Activated CD8-positive, alpha-beta T cell treated with anti-CD3 and anti-CD28 coated beads for 36 hours (primary cell): ENCODE measurements around the gene NKG7. TPM values are rescaled to one million over a fixed set of nuclear protein-coding genes. Genes with fewer than 3 reads are reported as not detected.
A peak's percentile ranks its signal among the peaks of the same experiment; 100 is the strongest.
"Not testable (repeated sequence)": the region's sequence is repeated elsewhere in the genome, so short reads cannot be mapped to it uniquely, and the experiment has no call there.

Experiments used
- ATAC-seq: fragments of 200-7000 bp; cut with Tn5 transposase; one replicate; pipeline ENCODE4 v1.10.0; 2021; ENCODE audit warnings: mild to moderate bottlenecking, moderate library complexity
- CTCF ChIA-PET: fragments of 350-600 bp; sonication (Branson Sonifier 250); formaldehyde crosslinking; loops from one replicate; lab custom pipeline; 2021; ENCODE audit warnings: antibody characterized with exemption; lab: Charles Lee
- POLR2A ChIA-PET: fragments of 350-600 bp; sonication (Branson Sonifier 250); formaldehyde crosslinking; loops from one replicate; lab custom pipeline; 2021; ENCODE audit warnings: antibody characterized with exemption; lab: Charles Lee
- DNase-seq: peaks from one replicate; pipeline ENCODE4 v3.0.0-alpha.2; 2020
- H3K27ac Mint-ChIP-seq: one replicate; pipeline ENCODE4 v1.8.0; 2021; ENCODE audit warnings: mild to moderate bottlenecking, mixed read lengths
- H3K27me3 Mint-ChIP-seq: one replicate; pipeline ENCODE4 v1.8.0; 2021; ENCODE audit warnings: mixed read lengths
- H3K36me3 Mint-ChIP-seq: one replicate; pipeline ENCODE4 v1.8.0; 2021; ENCODE audit warnings: low read depth, mixed read lengths
- H3K4me1 Mint-ChIP-seq: one replicate; pipeline ENCODE4 v1.8.0; 2021; ENCODE audit warnings: low read depth, mixed read lengths
- H3K4me3 Mint-ChIP-seq: one replicate; pipeline ENCODE4 v1.8.0; 2021; ENCODE audit warnings: mild to moderate bottlenecking, moderate library complexity, mixed read lengths
- H3K9me3 Mint-ChIP-seq: one replicate; pipeline ENCODE4 v1.8.0; 2021; ENCODE audit warnings: mixed read lengths
- intact Hi-C: fragments of 100-400 bp; cut with micrococcal nuclease; formaldehyde crosslinking; loops from one replicate; pipeline ENCODE4 v1.10.0; 2022
- total RNA-seq, 2 experiments: library from RNA; stranded (reverse); gene quantifications; one replicate each; pipeline ENCODE4 v1.2.3, GENCODE V29; 2021
- TF ChIP-seq, protein P1 (sequence below): fragments of 200-600 bp; IDR thresholded peaks from one replicate; pipeline ENCODE4 v1.8.0; 2022; ENCODE audit warnings: antibody characterized with exemption, mild to moderate bottlenecking

NKG7 gene, protein sequence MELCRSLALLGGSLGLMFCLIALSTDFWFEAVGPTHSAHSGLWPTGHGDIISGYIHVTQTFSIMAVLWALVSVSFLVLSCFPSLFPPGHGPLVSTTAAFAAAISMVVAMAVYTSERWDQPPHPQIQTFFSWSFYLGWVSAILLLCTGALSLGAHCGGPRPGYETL
- total RNA-seq: 100 to 1,000 TPM; 258 to 283 TPM

DNA sequence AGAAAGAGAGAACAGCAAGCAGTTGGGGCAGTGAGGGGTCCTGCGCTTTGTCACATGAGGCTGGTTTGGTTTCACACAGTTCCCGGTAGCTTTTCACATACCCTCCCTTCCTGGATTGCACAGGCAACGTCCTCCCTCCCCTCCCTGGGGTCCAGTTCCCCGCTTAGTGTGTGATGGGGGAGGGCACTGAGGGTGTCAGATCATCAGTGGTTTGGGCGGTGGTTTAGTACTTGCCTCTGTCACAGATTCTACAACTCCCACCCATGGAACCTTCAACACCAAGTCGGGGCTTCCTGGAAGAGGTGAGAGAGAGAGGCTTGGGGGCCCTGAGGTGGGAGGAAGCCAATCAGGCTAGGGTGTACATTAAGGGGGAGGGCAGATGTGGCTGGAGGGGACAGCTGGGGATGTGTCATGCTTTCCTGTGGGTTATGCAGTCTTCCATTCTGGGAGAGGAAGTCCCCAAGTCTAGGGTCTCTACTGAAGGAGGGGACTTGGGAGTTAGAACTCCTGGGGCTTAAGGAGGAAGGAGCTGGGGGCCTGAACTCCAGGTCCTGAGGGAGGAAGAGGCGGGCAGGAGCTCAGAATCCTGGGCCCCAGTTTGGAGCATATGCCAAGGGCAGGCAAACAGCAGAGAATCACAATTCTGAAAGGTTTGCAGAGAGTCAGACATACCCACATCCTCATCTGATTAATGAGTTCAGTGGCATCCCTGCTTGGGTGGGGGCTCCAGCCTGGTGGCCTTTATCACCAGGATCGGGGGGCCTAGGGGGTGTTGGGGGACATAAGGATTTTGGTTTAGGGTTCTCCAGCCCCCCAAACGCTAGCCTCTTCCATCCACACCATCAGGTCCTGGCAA lies at the start of gene NKG7:
TSS of gene NKG7 (minus strand) at position 6 of the 856 bp plus-strand sequence. CDS start 119 bp downstream, outside the sequence.
- peaks cover 3% of the 10 kb centered on the region for H3K9me3 Mint-ChIP-seq
- H3K27ac Mint-ChIP-seq: peak within 1 kb of the TSS; percentile 94
- H3K36me3 Mint-ChIP-seq: peaks cover 37% of the 10 kb centered on the region
- H3K4me1 Mint-ChIP-seq: peaks cover 62% of the 10 kb centered on the region
- TF ChIP-seq, protein P1, sequence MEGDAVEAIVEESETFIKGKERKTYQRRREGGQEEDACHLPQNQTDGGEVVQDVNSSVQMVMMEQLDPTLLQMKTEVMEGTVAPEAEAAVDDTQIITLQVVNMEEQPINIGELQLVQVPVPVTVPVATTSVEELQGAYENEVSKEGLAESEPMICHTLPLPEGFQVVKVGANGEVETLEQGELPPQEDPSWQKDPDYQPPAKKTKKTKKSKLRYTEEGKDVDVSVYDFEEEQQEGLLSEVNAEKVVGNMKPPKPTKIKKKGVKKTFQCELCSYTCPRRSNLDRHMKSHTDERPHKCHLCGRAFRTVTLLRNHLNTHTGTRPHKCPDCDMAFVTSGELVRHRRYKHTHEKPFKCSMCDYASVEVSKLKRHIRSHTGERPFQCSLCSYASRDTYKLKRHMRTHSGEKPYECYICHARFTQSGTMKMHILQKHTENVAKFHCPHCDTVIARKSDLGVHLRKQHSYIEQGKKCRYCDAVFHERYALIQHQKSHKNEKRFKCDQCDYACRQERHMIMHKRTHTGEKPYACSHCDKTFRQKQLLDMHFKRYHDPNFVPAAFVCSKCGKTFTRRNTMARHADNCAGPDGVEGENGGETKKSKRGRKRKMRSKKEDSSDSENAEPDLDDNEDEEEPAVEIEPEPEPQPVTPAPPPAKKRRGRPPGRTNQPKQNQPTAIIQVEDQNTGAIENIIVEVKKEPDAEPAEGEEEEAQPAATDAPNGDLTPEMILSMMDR: no peak
- H3K4me3 Mint-ChIP-seq: peak within 1 kb of the TSS; percentile 98
- intact Hi-C loops: loop anchor here (2.0 kb wide), 1 partner anchor 68 kb away; no protein-coding TSS in a partner anchor
- H3K27me3 Mint-ChIP-seq: no peaks in the 10 kb centered on the region
- ChIA-PET POLR2A (interaction anchor here (0.6 to 5.1 kb wide), 14 partner anchors 9 to 75 kb away, joined by 3 to 40 read pairs (median 4); partner anchors contain the start of genes C19orf84 and LIM2), CTCF (interaction anchor here (0.8 to 2.1 kb wide), 5 partner anchors 8 to 49 kb away, joined by 4 to 6 read pairs (median 5); no protein-coding TSS in a partner anchor)
- peak; percentile 83 for ATAC-seq
- DNase-seq: peak; percentile 96

DNA sequence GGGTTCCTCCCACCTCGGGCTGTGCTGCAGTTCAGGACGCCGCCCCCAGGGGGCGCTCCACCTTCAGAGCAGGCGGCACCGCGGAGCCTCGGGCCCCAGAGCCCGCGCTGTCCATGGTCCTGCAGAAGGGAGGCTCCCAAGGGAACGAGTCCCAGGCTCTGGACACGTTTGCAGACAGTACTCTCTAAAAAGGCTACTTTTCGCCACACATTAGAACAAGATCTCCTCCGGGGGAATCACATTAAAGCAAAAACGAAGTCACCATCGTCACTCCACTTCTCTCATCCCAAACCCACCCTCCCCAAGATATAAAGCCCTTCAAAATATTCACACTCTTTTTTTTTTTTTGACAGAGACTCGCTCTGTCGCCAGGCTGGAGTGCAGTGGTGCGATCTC lies 49.6 kb upstream of the NKG7 start:
- H3K27ac Mint-ChIP-seq: no peak overlapping the region
- H3K27me3 Mint-ChIP-seq: peaks cover 20% of the 10 kb centered on the region
- TF ChIP-seq, protein P1: peak; percentile 100
- POLR2A ChIA-PET: interaction anchor here (0.7 to 1.9 kb wide), 5 partner anchors 13 to 26 kb away, joined by 3 to 10 read pairs (median 4); no protein-coding TSS in a partner anchor
- H3K4me1 Mint-ChIP-seq: peaks cover 22% of the 10 kb centered on the region
- H3K9me3 Mint-ChIP-seq: no peaks in the 10 kb centered on the region
- no peak overlapping the region for H3K4me3 Mint-ChIP-seq
- peak; percentile 93 for DNase-seq
- no peaks in the 10 kb centered on the region for H3K36me3 Mint-ChIP-seq
- peak; percentile 78 for ATAC-seq
- CTCF ChIA-PET: interaction anchor here (0.5 to 6.3 kb wide), 39 partner anchors 9 to 356 kb away, joined by 3 to 71 read pairs (median 5); partner anchors contain the start of genes CEACAM18, NKG7 and VSIG10L
- intact Hi-C loops: loop anchor here (2.0 to 10.0 kb wide), 3 partner anchors 87 to 235 kb away; no protein-coding TSS in a partner anchor

DNA sequence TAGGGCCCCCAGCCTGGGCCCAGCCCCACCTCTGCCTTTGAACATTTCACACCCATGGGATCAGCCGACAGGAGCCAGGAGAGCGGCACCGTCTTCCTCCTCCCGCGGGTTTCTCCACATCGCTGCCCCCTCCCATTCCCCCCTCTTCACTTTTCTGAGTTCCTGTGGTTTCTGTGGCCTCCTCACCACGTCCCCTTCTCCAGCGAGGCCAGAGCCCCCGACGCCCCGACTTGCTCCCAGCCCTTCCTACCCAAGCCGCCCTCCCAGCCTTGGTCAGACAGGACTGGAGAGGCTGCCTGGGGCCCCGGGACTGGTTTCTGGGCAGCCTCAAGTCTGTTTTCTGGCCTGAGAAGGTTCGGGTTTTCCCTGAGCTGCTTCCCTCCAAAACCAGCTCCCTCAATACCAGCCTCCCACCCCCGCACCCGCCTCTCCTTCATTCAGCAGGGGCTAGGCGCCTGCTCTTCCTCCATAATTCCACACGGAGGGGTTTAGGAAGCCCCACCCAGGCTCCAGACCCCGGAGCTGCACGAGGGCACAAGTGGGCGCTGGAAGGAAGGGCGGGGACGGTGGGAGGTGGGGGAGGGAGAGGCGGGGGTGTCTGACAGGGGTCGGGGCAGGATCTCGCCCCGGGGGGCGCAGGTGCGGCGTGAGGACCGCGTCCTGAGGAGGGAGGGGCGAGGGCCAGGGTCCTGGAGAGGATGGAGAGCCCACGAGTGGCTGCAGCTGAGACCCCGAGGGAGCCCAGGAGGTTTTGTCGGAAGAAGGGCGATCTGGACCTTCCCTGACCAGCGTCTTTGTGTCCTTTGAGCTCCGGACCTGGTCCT lies 49.0 kb upstream of the NKG7 start:
- DNase-seq: no peak
- TF ChIP-seq, protein P1: no peak
- peaks cover 28% of the 10 kb centered on the region for H3K4me1 Mint-ChIP-seq
- CTCF ChIA-PET: interaction anchor here (0.5 to 6.3 kb wide), 41 partner anchors 8 to 356 kb away, joined by 3 to 71 read pairs (median 5); partner anchors contain the start of genes CEACAM18, NKG7 and VSIG10L
- no peak for ATAC-seq
- H3K36me3 Mint-ChIP-seq: no peaks in the 10 kb centered on the region
- H3K9me3 Mint-ChIP-seq: no peaks in the 10 kb centered on the region
- no peak overlapping the region for H3K27ac Mint-ChIP-seq
- H3K4me3 Mint-ChIP-seq: no peak overlapping the region
- intact Hi-C loops: loop anchor here (2.0 to 10.0 kb wide), 3 partner anchors 87 to 236 kb away; no protein-coding TSS in a partner anchor
- H3K27me3 Mint-ChIP-seq: peaks cover 20% of the 10 kb centered on the region
- POLR2A ChIA-PET: interaction anchor here (0.7 to 1.9 kb wide), 7 partner anchors 13 to 49 kb away, joined by 3 to 10 read pairs (median 4); partner anchors contain the start of gene NKG7

DNA sequence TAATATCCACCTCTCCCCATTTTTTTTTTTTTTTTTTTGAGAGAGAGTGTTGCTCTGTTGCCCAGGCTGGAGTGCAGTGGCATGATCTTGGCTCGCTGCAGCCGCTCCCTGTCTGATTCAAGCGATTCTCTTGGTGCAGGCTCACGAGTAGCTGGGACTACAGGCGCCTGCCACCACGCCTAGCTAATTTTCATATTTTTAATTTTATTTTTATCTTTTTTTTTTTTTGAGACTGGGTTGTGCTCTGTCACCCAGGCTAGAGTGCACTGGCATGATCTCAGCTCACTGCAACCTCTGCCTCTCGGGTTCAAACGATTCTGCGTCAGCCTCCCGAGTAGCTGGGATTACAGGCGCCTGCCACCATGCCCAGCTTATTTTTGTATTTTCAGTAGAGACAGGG lies 48.1 kb upstream of the NKG7 start:
- ChIA-PET CTCF (interaction anchor here (0.8 to 6.3 kb wide), 17 partner anchors 7 to 357 kb away, joined by 3 to 71 read pairs (median 7); partner anchors contain the start of gene CEACAM18), POLR2A (interaction anchor here (0.8 to 1.9 kb wide), 5 partner anchors 20 to 48 kb away, joined by 3 to 10 read pairs (median 4); partner anchors contain the start of gene NKG7)
- not testable (repeated sequence) for H3K36me3 Mint-ChIP-seq, H3K27ac Mint-ChIP-seq, H3K4me3 Mint-ChIP-seq, DNase-seq, ATAC-seq, H3K9me3 Mint-ChIP-seq
- Mint-ChIP-seq H3K4me1 (peaks cover 28% of the 10 kb centered on the region), H3K27me3 (peaks cover 21% of the 10 kb centered on the region)
- intact Hi-C loops: loop anchor here (5.0 to 10.0 kb wide), 2 partner anchors 86 to 237 kb away; no protein-coding TSS in a partner anchor
